ENCODE data around the gene MRPS21.

DNA sequence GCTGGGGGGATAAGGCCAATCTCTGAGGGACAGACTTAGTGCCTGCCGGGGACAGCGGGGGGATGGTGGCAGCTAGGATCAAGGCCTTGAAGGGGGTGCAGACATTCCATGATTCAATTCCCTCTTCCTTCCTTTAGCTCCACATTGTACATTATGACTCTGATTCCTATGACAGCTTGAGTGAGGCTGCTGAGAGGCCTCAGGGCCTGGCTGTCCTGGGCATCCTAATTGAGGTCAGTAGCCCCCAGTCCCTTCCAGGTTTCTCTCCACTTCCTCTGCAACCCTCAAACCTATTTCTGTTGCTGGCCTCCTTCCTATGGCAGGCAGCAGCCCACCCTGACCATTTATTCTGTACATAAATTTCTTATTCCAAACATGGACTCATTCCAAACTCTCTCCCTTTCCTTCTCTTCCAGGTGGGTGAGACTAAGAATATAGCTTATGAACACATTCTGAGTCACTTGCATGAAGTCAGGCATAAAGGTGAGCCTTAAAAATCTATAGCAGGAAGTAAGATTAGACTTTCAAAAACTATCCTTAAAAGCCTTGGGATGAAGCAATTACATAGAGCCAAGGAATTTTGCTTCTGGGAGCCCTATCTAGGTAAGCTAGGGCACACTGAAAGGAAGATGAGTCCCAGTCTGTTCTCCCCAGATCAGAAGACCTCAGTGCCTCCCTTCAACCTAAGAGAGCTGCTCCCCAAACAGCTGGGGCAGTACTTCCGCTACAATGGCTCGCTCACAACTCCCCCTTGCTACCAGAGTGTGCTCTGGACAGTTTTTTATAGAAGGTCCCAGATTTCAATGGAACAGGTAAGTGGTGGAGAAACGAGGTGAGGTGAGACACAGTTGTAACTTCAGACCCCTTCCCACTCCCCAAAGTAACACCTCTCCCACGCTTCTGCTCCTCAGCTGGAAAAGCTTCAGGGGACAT, 31.0 kb upstream of the MRPS21 start:
- TF ChIP-seq ZNF133 (tag by site-specific recombination; IDR thresholded peaks at IDR 0.05) (no peak), ZNF350 (tag by site-specific recombination; IDR thresholded peaks at IDR 0.05) (no peak), ZNF146 (tag by site-specific recombination; IDR thresholded peaks at IDR 0.05) (no peak), TCF7L2 (IDR thresholded peaks at IDR 0.05; ENCODE audit: borderline replicate concordance, low read depth, low read length) (no peak), ZBTB21 (tag by site-specific recombination; IDR thresholded peaks at IDR 0.05) (no peak), ZBTB20 (tag by site-specific recombination; IDR thresholded peaks at IDR 0.05) (no peak)
- TF ChIP-seq, protein P1, sequence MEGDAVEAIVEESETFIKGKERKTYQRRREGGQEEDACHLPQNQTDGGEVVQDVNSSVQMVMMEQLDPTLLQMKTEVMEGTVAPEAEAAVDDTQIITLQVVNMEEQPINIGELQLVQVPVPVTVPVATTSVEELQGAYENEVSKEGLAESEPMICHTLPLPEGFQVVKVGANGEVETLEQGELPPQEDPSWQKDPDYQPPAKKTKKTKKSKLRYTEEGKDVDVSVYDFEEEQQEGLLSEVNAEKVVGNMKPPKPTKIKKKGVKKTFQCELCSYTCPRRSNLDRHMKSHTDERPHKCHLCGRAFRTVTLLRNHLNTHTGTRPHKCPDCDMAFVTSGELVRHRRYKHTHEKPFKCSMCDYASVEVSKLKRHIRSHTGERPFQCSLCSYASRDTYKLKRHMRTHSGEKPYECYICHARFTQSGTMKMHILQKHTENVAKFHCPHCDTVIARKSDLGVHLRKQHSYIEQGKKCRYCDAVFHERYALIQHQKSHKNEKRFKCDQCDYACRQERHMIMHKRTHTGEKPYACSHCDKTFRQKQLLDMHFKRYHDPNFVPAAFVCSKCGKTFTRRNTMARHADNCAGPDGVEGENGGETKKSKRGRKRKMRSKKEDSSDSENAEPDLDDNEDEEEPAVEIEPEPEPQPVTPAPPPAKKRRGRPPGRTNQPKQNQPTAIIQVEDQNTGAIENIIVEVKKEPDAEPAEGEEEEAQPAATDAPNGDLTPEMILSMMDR (tag by site-specific recombination; IDR thresholded peaks at IDR 0.05) = no peak
